ENCODE results near the gene SELENOM. TPM values are rescaled to one million over a fixed set of nuclear protein-coding genes. Genes with fewer than 3 reads are reported as not detected.

SELENOM gene
- polyA plus RNA-seq, 1 experiment = 292 TPM

- Histone ChIP-seq H3K36me3 (ENCODE audit: control insufficient read depth, insufficient read depth, low read length) (no peaks in the 10 kb centered on the region), H3K27me3 (ENCODE audit: control insufficient read depth, insufficient read depth, low read length) (no peaks in the 10 kb centered on the region; the same call in 1 of the 2 replicates), H3K4me3 (ENCODE audit: low read depth, low read length) (no peak overlapping the region)
- TF ChIP-seq CTCF (IDR thresholded peaks at IDR 0.05; ENCODE audit: insufficient read depth, low read depth, low read length) = no peak
- ChIA-PET CTCF (interaction anchor here (1.0 to 1.4 kb wide), 2 partner anchors 14 to 32 kb away, joined by 3 to 5 read pairs; no protein-coding TSS in a partner anchor), POLR2A (no interaction called here)
- DNase-seq (ENCODE audit: low read depth) = no peak
These were observed 14.8 kb upstream of the SELENOM start for GRCh38 chr22:31122196-31122531.

- CTCF ChIA-PET = interaction anchor here (0.9 to 1.4 kb wide), 2 partner anchors 25 to 31 kb away, joined by 3 read pairs; no protein-coding TSS in a partner anchor
- no peak for DNase-seq (ENCODE audit: low read depth)
These were observed 14.0 kb upstream of the SELENOM start for GRCh38 chr22:31121403-31121802.

GRCh38 chr22:31120642-31121041 lies 13.3 kb upstream of the SELENOM start:
- H3K27me3 ChIP-seq (ENCODE audit: control insufficient read depth, insufficient read depth, low read length) = no peaks in the 10 kb centered on the region; the same call in 1 of the 2 replicates
- POLR2A ChIA-PET = no interaction called here
- TF ChIP-seq CTCF (IDR thresholded peaks at IDR 0.05; ENCODE audit: insufficient read depth, low read depth, low read length) = no peak
- no peak for DNase-seq (ENCODE audit: low read depth)
- CTCF ChIA-PET = interaction anchor here (0.9 to 1.1 kb wide), 2 partner anchors 13 to 24 kb away, joined by 3 to 6 read pairs; partner anchors contain the start of gene SELENOM
- H3K4me3 ChIP-seq (ENCODE audit: low read depth, low read length) = no peak overlapping the region
- no peaks in the 10 kb centered on the region for H3K36me3 ChIP-seq (ENCODE audit: control insufficient read depth, insufficient read depth, low read length)

More at GRCh38 chr22:31121403-31121802, 14.0 kb upstream of the SELENOM start:
- Histone ChIP-seq H3K36me3 (ENCODE audit: control insufficient read depth, insufficient read depth, low read length) (no peaks in the 10 kb centered on the region), H3K27me3 (ENCODE audit: control insufficient read depth, insufficient read depth, low read length) (no peaks in the 10 kb centered on the region; the same call in 1 of the 2 replicates), H3K4me3 (ENCODE audit: low read depth, low read length) (no peak overlapping the region)
- TF ChIP-seq CTCF (IDR thresholded peaks at IDR 0.05; ENCODE audit: insufficient read depth, low read depth, low read length) = no peak
- POLR2A ChIA-PET = no interaction called here

GRCh38 chr22:31120230-31120629 lies 12.9 kb upstream of the SELENOM start:
- ChIA-PET POLR2A (no interaction called here), CTCF (interaction anchor here (0.9 to 1.6 kb wide), 3 partner anchors 13 to 30 kb away, joined by 3 to 6 read pairs (median 3); partner anchors contain the start of gene SELENOM)
- Histone ChIP-seq H3K4me3 (ENCODE audit: low read depth, low read length) (no peak overlapping the region), H3K36me3 (ENCODE audit: control insufficient read depth, insufficient read depth, low read length) (no peaks in the 10 kb centered on the region), H3K27me3 (ENCODE audit: control insufficient read depth, insufficient read depth, low read length) (no peaks in the 10 kb centered on the region; the same call in 1 of the 2 replicates)
- TF ChIP-seq CTCF (IDR thresholded peaks at IDR 0.05; ENCODE audit: insufficient read depth, low read depth, low read length) = no peak
- no peak for DNase-seq (ENCODE audit: low read depth)

GRCh38 chr22:31119026-31119717 lies 11.8 kb upstream of the SELENOM start:
- CTCF ChIA-PET = interaction anchor here (0.6 to 1.6 kb wide), 3 partner anchors 11 to 29 kb away, joined by 3 to 5 read pairs (median 3); partner anchors contain the start of gene SELENOM
- TF ChIP-seq CTCF (IDR thresholded peaks at IDR 0.05; ENCODE audit: insufficient read depth, low read depth, low read length) = no peak
- POLR2A ChIA-PET = no interaction called here
- H3K27me3 ChIP-seq (ENCODE audit: control insufficient read depth, insufficient read depth, low read length) = no peaks in the 10 kb centered on the region; the same call in 1 of the 2 replicates
- no peak for DNase-seq (ENCODE audit: low read depth)
- H3K4me3 ChIP-seq (ENCODE audit: low read depth, low read length) = no peak overlapping the region
- no peaks in the 10 kb centered on the region for H3K36me3 ChIP-seq (ENCODE audit: control insufficient read depth, insufficient read depth, low read length)

Data from BJ (cell line).